Stimulated activated CD8-positive, alpha-beta memory T cell treated with anti-CD3 and anti-CD28 coated beads, Interleukin-7, amount 100 ng/mL, for 48 hours (primary cell): ENCODE results near the gene POLDIP3.

ENCODE experiments used
- DNase-seq, 2 donors: peaks; one replicate each; pipeline ENCODE4 v3.0.0-alpha.2; 2020; ENCODE audit warnings: low read depth in 1 of 2; ENCODE audit errors: extremely low read depth in 1 of 2

POLDIP3 gene

GRCh38 chr22:42642806-42643633 lies 28.3 kb upstream of the POLDIP3 start:
- DNase-seq = no peak

GRCh38 chr22:42641801-42642413 lies 27.2 kb upstream of the POLDIP3 start:
- no peak for DNase-seq

GRCh38 chr22:42639541-42640241 lies 25.0 kb upstream of the POLDIP3 start:
- no peak for DNase-seq

GRCh38 chr22:42637555-42637954 lies 22.9 kb upstream of the POLDIP3 start:
- no peak for DNase-seq

- DNase-seq = no peak
Measured at GRCh38 chr22:42636506-42636905, 21.8 kb upstream of the POLDIP3 start.

GRCh38 chr22:42635531-42635930 lies 20.8 kb upstream of the POLDIP3 start:
- DNase-seq = no peak

GRCh38 chr22:42633013-42633412 lies 18.3 kb upstream of the POLDIP3 start:
- DNase-seq = no peak

GRCh38 chr22:42632096-42632495 lies 17.4 kb upstream of the POLDIP3 start:
- no peak for DNase-seq

- no peak for DNase-seq
Measured at GRCh38 chr22:42630901-42631602, 16.4 kb upstream of the POLDIP3 start.

GRCh38 chr22:42630211-42630610 lies 15.5 kb upstream of the POLDIP3 start:
- DNase-seq = no peak

- DNase-seq = no peak
Measured at GRCh38 chr22:42627981-42628380, 13.3 kb upstream of the POLDIP3 start.

GRCh38 chr22:42626951-42627625 lies 12.4 kb upstream of the POLDIP3 start:
- no peak for DNase-seq

GRCh38 chr22:42626431-42626830 lies 11.7 kb upstream of the POLDIP3 start:
- no peak for DNase-seq

- no peak for DNase-seq
Measured at GRCh38 chr22:42625416-42625815, 10.7 kb upstream of the POLDIP3 start.

- no peak for DNase-seq
Measured at GRCh38 chr22:42624551-42625106, 9.9 kb upstream of the POLDIP3 start.

GRCh38 chr22:42623756-42624441 lies 9.2 kb upstream of the POLDIP3 start:
- no peak for DNase-seq

- DNase-seq = no peak
Measured at GRCh38 chr22:42623301-42623751, 8.6 kb upstream of the POLDIP3 start.

- DNase-seq = no peak
Measured at GRCh38 chr22:42622061-42622710, 7.5 kb upstream of the POLDIP3 start.

- no peak for DNase-seq
Measured at GRCh38 chr22:42621505-42622002, 6.9 kb upstream of the POLDIP3 start.
